ENCODE results near the gene ZNF438.
"Not testable (repeated sequence)": the region's sequence is repeated elsewhere in the genome, so short reads cannot be mapped to it uniquely, and the experiment has no call there.

Gene ZNF438

GRCh38 chr10:30931094-30931493 is 100.6 kb downstream of the ZNF438 start:
- no peak for DNase-seq (ENCODE audit: low read depth)

DNA sequence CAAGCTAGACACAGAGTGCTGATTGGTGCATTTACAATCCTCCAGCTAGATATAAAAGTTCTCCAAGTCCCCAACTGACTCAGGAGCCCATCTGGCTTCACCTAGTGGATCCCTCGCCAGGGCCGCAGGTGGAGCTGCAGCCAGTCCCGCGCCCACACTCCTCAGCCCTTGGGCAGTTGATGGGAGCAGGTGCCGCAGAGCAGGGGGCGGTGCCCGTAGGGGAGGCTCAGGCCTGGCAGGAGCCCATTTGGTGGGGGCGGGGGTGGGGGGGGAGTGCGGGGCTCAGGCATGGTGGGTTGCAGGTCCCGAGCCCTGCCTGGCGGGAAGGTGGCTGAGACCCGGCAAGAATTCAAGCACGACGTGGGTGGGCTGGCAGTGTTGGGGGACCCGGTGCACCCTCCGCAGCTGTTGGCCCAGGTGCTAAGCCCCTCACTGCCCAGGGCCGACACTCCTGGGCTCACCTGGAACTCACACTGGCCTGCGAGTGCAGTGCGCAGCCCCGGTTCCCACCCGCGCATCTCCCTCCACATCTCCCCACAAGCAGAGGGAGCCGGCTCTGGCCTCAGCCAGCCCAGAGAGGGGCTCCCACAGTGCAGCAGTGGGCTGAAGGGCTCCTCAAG is 101.7 kb downstream of the ZNF438 start:
- DNase-seq (ENCODE audit: low read depth), result no peak

GRCh38 chr10:30929311-30929729 is 102.3 kb downstream of the ZNF438 start:
- not testable (repeated sequence) for DNase-seq (ENCODE audit: low read depth)

DNA sequence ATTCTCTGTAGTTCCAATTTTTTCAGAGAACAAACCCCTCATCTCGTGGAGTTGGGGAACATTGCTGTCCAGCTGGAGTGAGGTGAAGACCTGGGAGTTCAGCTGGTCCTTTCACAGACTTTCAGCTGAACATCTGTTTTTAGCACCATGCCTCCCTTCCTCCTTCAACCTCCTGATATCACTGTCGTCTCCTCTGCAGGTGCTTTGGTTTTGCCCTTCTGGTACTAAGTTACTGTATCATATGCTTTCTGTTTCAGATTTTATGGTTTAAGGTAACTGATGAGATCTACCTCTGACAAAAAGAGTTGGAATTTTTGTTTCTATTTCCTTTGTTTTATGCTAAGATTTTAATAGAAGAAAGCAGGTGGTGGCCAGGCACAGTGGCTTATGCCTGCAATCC is 102.9 kb downstream of the ZNF438 start:
- DNase-seq (ENCODE audit: low read depth), result no peak

- DNase-seq (ENCODE audit: low read depth), result no peak
Observed at GRCh38 chr10:30918651-30919050, 113.0 kb downstream of the ZNF438 start.

DNA sequence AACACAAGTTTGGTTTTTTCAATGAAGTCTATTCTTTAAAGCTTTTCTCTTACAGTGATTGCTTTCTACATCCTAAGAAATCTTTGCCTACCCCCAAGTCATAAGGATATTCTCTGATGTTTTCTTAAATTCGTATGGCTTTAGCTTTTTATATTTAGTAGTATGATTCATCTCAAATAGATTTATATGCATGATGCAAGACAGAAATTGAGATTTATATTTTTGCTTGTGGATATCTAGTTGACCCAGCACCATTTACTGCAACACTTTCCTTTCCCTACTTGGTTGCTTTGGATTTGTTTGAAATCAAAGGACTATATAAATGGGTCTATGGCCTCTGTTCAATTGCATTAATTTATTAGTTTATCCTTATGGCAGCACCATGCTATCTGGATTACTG is 113.9 kb downstream of the ZNF438 start:
- DNase-seq (ENCODE audit: low read depth), result no peak

DNA sequence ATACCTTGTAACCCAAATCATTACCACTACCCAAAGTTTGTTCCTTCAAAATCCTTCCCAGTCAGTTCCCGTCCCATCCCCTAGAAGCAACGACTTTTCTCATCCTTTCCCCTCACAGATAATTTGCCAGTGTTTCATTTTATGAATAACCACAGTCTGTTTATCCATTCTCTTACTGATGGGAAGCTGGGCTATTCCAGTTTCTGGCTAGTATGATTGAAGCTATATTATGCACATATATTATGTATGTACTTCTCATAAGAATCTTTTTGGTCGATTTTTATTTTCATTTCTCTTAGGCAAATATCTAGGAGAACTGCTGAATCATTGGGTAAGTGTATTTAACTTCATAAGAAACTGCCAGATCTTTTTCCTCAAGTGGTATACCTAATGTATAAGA is 114.6 kb downstream of the ZNF438 start:
- DNase-seq (ENCODE audit: low read depth), result no peak

- DNase-seq (ENCODE audit: low read depth), result no peak
Observed at GRCh38 chr10:30915146-30915545, 116.5 kb downstream of the ZNF438 start.

- DNase-seq (ENCODE audit: low read depth), result no peak
Observed at GRCh38 chr10:30911303-30911863, 120.3 kb downstream of the ZNF438 start.

- no peak for DNase-seq (ENCODE audit: low read depth)
Observed at GRCh38 chr10:30903397-30904138, 128.1 kb downstream of the ZNF438 start.

GRCh38 chr10:30902621-30903396 is 128.9 kb downstream of the ZNF438 start:
- no peak for DNase-seq (ENCODE audit: low read depth)

DNA sequence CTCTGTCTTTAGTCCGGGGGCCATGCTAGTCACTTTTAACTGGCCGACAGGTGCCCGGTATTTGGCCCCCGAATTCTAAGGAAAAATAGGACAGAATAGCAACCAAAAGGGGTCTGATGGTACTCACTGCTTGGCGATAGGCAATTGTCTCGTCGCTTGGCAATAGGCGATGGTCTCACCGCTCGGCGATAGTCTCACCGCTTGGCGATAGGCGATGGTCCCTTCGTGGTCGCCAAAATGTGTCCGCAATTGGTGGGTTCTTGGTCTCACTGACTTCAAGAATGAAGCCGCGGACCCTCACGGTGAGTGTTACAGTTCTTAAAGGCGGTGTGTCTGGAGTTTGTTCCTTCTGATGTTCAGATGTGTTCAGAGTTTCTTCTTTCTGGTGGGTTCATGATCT is 130.2 kb downstream of the ZNF438 start:
- DNase-seq (ENCODE audit: low read depth), result not testable (repeated sequence)

DNA sequence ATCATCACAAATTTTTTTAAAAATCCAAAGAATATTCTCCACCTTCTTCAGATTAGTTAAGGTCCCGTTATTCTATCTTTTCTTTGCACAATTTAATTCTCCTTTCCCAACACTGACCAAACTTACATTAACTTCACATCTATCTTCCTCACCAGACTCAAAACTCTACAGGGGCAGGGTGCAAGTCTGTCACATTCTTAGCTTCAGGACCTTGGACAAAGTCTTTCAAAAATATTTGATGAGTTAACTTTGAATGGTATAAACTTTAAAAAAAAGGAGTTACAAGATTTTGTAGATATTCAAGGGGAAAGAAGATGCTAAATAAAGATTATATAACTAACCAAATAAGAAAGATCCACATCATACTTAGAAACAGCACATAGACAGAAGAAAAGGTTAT is 132.7 kb downstream of the ZNF438 start:
- DNase-seq (ENCODE audit: low read depth), result no peak

- no peak for DNase-seq (ENCODE audit: low read depth)
Observed at GRCh38 chr10:30897547-30897946, 134.1 kb downstream of the ZNF438 start.

GRCh38 chr10:30897048-30897447 is 134.6 kb downstream of the ZNF438 start:
- no peak for DNase-seq (ENCODE audit: low read depth)

GRCh38 chr10:30894221-30894620 is 137.4 kb downstream of the ZNF438 start:
- DNase-seq (ENCODE audit: low read depth), result no peak

DNA sequence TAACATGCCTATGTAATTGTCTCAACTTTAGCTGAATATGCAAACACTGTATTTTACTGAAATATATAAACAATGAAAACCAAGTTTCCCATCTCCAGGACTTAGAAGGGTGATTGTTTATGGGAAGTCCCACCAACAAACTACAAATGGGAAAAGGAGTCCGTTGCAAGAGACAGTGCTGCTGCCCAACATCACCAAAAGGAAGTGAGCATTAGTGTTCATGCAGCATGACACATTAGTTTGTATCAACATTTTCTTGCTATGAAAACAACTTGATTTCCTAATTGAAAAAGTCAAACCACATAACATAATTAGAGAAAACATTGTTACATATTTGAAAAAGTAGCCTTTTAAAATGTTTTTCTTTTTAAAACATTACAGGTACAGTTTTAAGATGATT is 138.5 kb downstream of the ZNF438 start:
- no peak for DNase-seq (ENCODE audit: low read depth)

DNA sequence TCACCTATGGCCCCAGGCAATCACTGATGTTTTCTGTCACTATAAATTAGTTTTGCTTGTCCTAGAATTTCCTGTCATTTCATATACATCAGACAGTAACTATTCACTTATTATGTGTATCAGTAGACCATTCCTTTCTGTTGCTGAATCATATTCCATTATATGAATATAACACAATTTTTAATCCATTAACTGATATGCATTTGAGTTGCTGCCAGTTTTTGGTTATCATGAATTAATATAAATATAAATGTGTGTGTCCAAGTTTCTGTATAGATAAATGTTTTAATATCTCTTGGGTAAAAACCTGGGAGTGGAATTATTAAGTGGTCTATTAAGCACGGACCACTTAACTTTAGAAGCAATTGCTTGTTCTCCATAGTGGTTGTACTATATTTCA is 143.8 kb downstream of the ZNF438 start:
- no peak for DNase-seq (ENCODE audit: low read depth)

- no peak for DNase-seq (ENCODE audit: low read depth)
Observed at GRCh38 chr10:30885423-30885822, 146.2 kb downstream of the ZNF438 start.

DNA sequence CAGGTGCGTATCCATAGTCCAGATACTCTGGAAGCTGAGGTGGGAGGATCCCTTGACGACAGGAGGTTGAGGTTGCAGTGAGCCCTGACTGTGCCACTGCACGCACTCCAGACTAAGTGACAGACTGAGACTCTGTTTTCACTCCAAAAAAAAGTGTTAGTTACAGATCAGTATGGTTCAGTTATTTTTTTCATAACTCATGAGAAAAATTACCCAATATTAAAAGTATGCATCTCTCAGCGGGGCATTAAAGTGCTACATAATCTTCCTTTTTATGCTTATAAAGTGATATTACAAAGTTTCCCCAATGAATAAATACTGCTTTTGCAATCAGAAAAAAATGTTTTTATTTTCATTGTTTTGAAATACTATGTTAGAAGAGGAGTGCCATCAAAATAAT is 147.9 kb downstream of the ZNF438 start:
- no peak for DNase-seq (ENCODE audit: low read depth)

DNA sequence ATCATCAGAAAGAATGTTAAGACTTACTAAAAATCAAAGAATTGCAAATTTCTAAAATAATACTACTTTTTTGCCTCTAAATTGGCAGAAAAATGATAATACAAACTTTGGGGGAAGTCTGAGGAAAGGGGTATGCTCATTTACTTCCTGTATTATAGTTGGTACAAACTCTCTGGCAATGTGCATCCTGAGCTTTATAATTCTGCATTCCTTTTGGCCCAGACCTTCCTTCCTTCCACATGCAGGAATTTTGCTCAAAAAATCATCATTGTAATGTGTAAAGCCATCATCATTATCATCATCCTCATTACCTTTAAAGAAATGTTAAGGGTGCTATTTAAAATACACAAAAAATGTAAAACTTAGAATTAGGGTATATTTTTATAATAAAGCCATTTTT is 148.5 kb downstream of the ZNF438 start:
- no peak for DNase-seq (ENCODE audit: low read depth)

- DNase-seq (ENCODE audit: low read depth), result no peak
Observed at GRCh38 chr10:30882281-30882680, 149.4 kb downstream of the ZNF438 start.

DNA sequence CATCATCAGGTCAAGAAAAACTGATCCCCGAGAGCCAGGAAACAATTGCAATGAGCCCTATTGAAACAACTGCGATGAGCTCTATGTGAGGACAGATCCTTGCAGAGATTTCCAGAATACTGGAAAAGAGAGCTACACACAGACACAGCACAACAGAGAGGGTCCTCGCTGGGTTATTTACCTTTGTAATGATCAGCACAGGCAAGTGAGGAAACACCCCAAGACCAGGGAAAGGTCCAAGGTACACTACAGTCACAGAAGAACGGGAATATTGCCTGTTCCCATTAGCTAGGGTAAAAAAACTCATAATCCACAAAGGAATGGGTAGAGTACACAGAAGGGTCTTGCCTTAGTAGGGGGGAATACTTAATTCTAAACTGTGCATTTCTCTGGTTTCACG is 152.7 kb downstream of the ZNF438 start:
- no peak for DNase-seq (ENCODE audit: low read depth)

Data from CMK (cell line).